K562 (cell line): Measurements from ENCODE around the gene RIMS3.

Experiments used
- CTCF ChIP-seq, 3 experiments: IDR thresholded peaks in 2 of 3; conservative IDR thresholded peaks in 1 of 3; 2 replicates each; pipeline ENCODE4 v1.5.1; 2011 to 2012; ENCODE audit warnings: low read length in 3 of 3, mild to moderate bottlenecking in 3 of 3, control low read depth in 2 of 3, improper control_type of control experiment in 1 of 3, inconsistent platforms in 1 of 3, low read depth in 1 of 3, mixed read lengths in 1 of 3, moderate library complexity in 1 of 3; ENCODE audit not compliant: insufficient read depth in 2 of 3
- KLF16 ChIP-seq: IDR thresholded peaks from 2 replicates; pipeline ENCODE4 v1.6.1; 2016; ENCODE audit warnings: antibody characterized with exemption
- MITF ChIP-seq: IDR thresholded peaks from 2 replicates; pipeline ENCODE4 v1.6.1; 2014; ENCODE audit warnings: antibody characterized with exemption
- REST ChIP-seq, 2 experiments: fragments of 450-650 bp; formaldehyde crosslinking in 1 of 2; IDR thresholded peaks; 2 replicates each; pipeline versions ENCODE4 v1.4.0 to v1.6.1; 2014 to 2020; ENCODE audit warnings: mild to moderate bottlenecking in 2 of 2, borderline replicate concordance in 1 of 2, low read depth in 1 of 2
- SRSF9 ChIP-seq: fragments of 200-400 bp; formaldehyde crosslinking; IDR thresholded peaks from 2 replicates; pipeline ENCODE4 v1.6.1; 2017; ENCODE audit warnings: low read depth, low read length, borderline replicate concordance
- TBP ChIP-seq: optimal IDR thresholded peaks from 2 replicates; pipeline ENCODE3; 2011; ENCODE audit warnings: low read depth, low read length, improper control_type of control experiment
- ZNF24 ChIP-seq: fragments of 450-650 bp; IDR thresholded peaks from 2 replicates; pipeline ENCODE4 v1.6.1; 2016
- TF ChIP-seq, protein P1 (sequence below): fragments of 450-650 bp; IDR thresholded peaks from 2 replicates; pipeline ENCODE4 v1.6.1; 2017; ENCODE audit warnings: antibody characterized with exemption
- TF ChIP-seq, protein P2 (sequence below): sonication (generic); formaldehyde crosslinking; IDR thresholded peaks from 2 replicates; pipeline ENCODE4 v1.8.1; 2023; ENCODE audit warnings: missing genetic modification reagents, mild to moderate bottlenecking, borderline replicate concordance
- TF ChIP-seq, protein P3 (sequence below): conservative IDR thresholded peaks from 2 replicates; pipeline ENCODE4 v1.6.1; 2011; ENCODE audit warnings: low read depth, mild to moderate bottlenecking, low read length; ENCODE audit not compliant: control insufficient read depth

DNA sequence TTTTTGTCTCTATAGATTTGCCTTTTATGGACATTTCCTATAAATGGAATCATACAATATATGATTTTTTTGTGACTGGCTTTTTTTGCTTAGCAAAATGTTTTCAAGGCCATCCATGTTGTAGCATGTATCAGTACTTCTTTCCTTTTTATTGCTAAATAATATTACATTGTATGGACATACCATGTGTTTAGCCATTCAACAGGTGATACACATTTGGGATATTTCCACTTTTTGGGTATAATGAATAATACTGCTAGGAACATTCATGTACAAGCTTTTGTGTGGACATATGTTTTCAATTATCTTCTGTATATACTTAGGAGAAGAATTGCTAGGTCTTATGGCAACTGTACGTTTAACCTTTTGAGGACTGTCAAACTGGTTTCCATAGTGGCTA, 47.4 kb downstream of the RIMS3 start:
- no peak for TF ChIP-seq ZNF24
- no peak for TF ChIP-seq REST (IDR thresholded peaks at IDR 0.05; ENCODE audit: borderline replicate concordance)
- TF ChIP-seq REST (CRISPR knock-in tag; IDR thresholded peaks at IDR 0.05; ENCODE audit: low read depth) = no peak
- TF ChIP-seq CTCF (IDR thresholded peaks at IDR 0.05 in 2 of 3, conservative IDR thresholded peaks at IDR 0.05 in 1 of 3; ENCODE audit: insufficient read depth in 2 of 3, low read depth in 1 of 3, low read length in 3 of 3) = no peak
- TF ChIP-seq, protein P1, sequence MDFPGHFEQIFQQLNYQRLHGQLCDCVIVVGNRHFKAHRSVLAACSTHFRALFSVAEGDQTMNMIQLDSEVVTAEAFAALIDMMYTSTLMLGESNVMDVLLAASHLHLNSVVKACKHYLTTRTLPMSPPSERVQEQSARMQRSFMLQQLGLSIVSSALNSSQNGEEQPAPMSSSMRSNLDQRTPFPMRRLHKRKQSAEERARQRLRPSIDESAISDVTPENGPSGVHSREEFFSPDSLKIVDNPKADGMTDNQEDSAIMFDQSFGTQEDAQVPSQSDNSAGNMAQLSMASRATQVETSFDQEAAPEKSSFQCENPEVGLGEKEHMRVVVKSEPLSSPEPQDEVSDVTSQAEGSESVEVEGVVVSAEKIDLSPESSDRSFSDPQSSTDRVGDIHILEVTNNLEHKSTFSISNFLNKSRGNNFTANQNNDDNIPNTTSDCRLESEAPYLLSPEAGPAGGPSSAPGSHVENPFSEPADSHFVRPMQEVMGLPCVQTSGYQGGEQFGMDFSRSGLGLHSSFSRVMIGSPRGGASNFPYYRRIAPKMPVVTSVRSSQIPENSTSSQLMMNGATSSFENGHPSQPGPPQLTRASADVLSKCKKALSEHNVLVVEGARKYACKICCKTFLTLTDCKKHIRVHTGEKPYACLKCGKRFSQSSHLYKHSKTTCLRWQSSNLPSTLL = no peak
- TF ChIP-seq, protein P2, sequence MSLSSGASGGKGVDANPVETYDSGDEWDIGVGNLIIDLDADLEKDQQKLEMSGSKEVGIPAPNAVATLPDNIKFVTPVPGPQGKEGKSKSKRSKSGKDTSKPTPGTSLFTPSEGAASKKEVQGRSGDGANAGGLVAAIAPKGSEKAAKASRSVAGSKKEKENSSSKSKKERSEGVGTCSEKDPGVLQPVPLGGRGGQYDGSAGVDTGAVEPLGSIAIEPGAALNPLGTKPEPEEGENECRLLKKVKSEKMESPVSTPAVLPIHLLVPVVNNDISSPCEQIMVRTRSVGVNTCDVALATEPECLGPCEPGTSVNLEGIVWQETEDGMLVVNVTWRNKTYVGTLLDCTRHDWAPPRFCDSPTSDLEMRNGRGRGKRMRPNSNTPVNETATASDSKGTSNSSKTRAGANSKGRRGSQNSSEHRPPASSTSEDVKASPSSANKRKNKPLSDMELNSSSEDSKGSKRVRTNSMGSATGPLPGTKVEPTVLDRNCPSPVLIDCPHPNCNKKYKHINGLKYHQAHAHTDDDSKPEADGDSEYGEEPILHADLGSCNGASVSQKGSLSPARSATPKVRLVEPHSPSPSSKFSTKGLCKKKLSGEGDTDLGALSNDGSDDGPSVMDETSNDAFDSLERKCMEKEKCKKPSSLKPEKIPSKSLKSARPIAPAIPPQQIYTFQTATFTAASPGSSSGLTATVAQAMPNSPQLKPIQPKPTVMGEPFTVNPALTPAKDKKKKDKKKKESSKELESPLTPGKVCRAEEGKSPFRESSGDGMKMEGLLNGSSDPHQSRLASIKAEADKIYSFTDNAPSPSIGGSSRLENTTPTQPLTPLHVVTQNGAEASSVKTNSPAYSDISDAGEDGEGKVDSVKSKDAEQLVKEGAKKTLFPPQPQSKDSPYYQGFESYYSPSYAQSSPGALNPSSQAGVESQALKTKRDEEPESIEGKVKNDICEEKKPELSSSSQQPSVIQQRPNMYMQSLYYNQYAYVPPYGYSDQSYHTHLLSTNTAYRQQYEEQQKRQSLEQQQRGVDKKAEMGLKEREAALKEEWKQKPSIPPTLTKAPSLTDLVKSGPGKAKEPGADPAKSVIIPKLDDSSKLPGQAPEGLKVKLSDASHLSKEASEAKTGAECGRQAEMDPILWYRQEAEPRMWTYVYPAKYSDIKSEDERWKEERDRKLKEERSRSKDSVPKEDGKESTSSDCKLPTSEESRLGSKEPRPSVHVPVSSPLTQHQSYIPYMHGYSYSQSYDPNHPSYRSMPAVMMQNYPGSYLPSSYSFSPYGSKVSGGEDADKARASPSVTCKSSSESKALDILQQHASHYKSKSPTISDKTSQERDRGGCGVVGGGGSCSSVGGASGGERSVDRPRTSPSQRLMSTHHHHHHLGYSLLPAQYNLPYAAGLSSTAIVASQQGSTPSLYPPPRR (CRISPR knock-in tag) = no peak
- TF ChIP-seq, protein P3, sequence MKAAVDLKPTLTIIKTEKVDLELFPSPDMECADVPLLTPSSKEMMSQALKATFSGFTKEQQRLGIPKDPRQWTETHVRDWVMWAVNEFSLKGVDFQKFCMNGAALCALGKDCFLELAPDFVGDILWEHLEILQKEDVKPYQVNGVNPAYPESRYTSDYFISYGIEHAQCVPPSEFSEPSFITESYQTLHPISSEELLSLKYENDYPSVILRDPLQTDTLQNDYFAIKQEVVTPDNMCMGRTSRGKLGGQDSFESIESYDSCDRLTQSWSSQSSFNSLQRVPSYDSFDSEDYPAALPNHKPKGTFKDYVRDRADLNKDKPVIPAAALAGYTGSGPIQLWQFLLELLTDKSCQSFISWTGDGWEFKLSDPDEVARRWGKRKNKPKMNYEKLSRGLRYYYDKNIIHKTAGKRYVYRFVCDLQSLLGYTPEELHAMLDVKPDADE = no peak
- TF ChIP-seq MITF = no peak
- TF ChIP-seq TBP = no peak
- TF ChIP-seq KLF16 = no peak
- TF ChIP-seq SRSF9 = no peak
